CD4-positive, alpha-beta T cell (primary cell): ENCODE data around the gene P2RY11. TPM values are rescaled to one million over a fixed set of nuclear protein-coding genes. Genes with fewer than 3 reads are reported as not detected.

ENCODE experiments used
- ATAC-seq: fragments of 200-7000 bp; cut with Tn5 transposase; one replicate; pipeline ENCODE4 v1.10.0; 2022; ENCODE audit warnings: mild to moderate bottlenecking; ENCODE audit not compliant: poor library complexity
- CTCF ChIA-PET: fragments of 350-600 bp; sonication (Branson Sonifier 250); formaldehyde crosslinking; loops from one replicate; lab custom pipeline; 2021; ENCODE audit warnings: antibody characterized with exemption, inconsistent platforms; lab: Charles Lee
- POLR2A ChIA-PET: fragments of 350-600 bp; sonication (Branson Sonifier 250); formaldehyde crosslinking; loops from one replicate; lab custom pipeline; 2021; ENCODE audit warnings: antibody characterized with exemption, inconsistent platforms; lab: Charles Lee
- DNase-seq, 14 experiments: peaks; one replicate each; pipeline ENCODE4 v3.0.0-alpha.2; 2013 to 2020; ENCODE audit warnings: mixed read lengths in 2 of 14
- H3K27ac ChIP-seq, 2 donors: one replicate each; pipeline versions ENCODE4 v1.5.1 to v1.7.0; 2013; ENCODE audit warnings: low read length in 2 of 2, low read depth in 1 of 2, mild to moderate bottlenecking in 1 of 2
- H3K27me3 ChIP-seq, 2 experiments: 1 replicate in 1 of 2; 2 replicates in 1 of 2; pipeline versions ENCODE4 v1.6.1 to v1.7.0; 2013; ENCODE audit warnings: low read length in 2 of 2, control low read depth in 1 of 2, mild to moderate bottlenecking in 1 of 2, moderate library complexity in 1 of 2; ENCODE audit not compliant: insufficient read depth in 2 of 2, control insufficient read depth in 1 of 2
- H3K36me3 ChIP-seq: one replicate; pipeline ENCODE4 v1.6.1; 2013; ENCODE audit warnings: low read length, control low read depth; ENCODE audit not compliant: insufficient read depth
- H3K4me1 ChIP-seq: one replicate; pipeline ENCODE4 v1.6.1; 2013; ENCODE audit warnings: low read length, control low read depth; ENCODE audit not compliant: insufficient read depth
- H3K4me3 ChIP-seq: one replicate; pipeline ENCODE4 v1.5.1; 2013; ENCODE audit warnings: mild to moderate bottlenecking, low read length, moderate library complexity
- H3K9me3 ChIP-seq, 2 experiments: 1 replicate in 1 of 2; 2 replicates in 1 of 2; pipeline versions ENCODE4 v1.6.1 to v1.7.0; 2013; ENCODE audit warnings: low read length in 2 of 2, mild to moderate bottlenecking in 2 of 2, control low read depth in 1 of 2, moderate library complexity in 1 of 2; ENCODE audit not compliant: control insufficient read depth in 1 of 2, insufficient read depth in 1 of 2
- H3K27ac Mint-ChIP-seq: one replicate; pipeline ENCODE4 v1.8.0; 2020; ENCODE audit warnings: mixed read lengths
- H3K27me3 Mint-ChIP-seq: one replicate; pipeline ENCODE4 v1.8.0; 2021; ENCODE audit warnings: mixed read lengths
- H3K36me3 Mint-ChIP-seq: one replicate; pipeline ENCODE4 v1.8.0; 2021; ENCODE audit warnings: low read depth, mixed read lengths
- H3K4me1 Mint-ChIP-seq: one replicate; pipeline ENCODE4 v1.8.0; 2021; ENCODE audit warnings: low read depth, mixed read lengths
- H3K4me3 Mint-ChIP-seq: one replicate; pipeline ENCODE4 v1.8.0; 2020; ENCODE audit warnings: mild to moderate bottlenecking, mixed read lengths
- H3K9me3 Mint-ChIP-seq: one replicate; pipeline ENCODE4 v1.8.0; 2020; ENCODE audit warnings: mixed read lengths
- intact Hi-C, 2 experiments: fragments of 100-400 bp; cut with DNase I in 1 of 2; cut with micrococcal nuclease in 1 of 2; formaldehyde crosslinking; loops; one replicate each; pipeline versions ENCODE4 v1.15.1 to v1.9.0; 2023 to 2025; cut with DNase I, micrococcal nuclease
- total RNA-seq, 174 experiments: library from RNA in 2 of 174; stranded (reverse) in 2 of 174; gene quantifications; one replicate each; pipeline ENCODE4 v1.2.3 and lab custom pipeline; 2021 to 2026
- TF ChIP-seq, protein P1 (sequence below): fragments of 200-600 bp; IDR thresholded peaks from one replicate; pipeline ENCODE4 v1.8.0; 2022; ENCODE audit warnings: antibody characterized with exemption, mild to moderate bottlenecking

Gene P2RY11
- total RNA-seq, 2 experiments from 2014 or later = 88.5 to 93.9 TPM

DNA sequence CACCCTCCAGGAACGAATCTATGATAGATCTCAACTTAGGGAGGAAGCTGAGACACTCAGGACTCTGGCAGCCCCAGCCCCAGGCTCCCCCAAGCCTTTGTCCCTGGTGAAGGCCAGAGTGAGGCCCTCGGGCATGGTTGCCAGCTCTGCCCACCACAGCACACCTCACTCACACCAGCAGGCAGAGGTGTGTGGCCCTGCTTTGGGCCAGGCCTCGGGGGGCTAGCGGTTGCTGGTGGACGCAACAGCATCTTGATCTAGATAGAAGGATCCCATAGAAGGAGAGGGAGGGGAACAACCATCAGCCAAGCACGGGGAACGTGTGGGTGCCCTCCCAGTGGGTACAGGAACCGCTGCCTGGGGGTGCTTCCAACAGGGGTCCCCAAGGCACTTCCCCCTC lies 46.6 kb downstream of the P2RY11 start:
- Histone ChIP-seq H3K27ac (peak overlapping the region in 1 of 2 donors; percentile 18), H3K4me1 (no peaks in the 10 kb centered on the region), H3K36me3 (peaks cover 96% of the 10 kb centered on the region), H3K27me3 (no peaks in the 10 kb centered on the region), H3K4me3 (no peak overlapping the region), H3K9me3 (no peaks in the 10 kb centered on the region)
- ATAC-seq (no peak), DNase-seq (no peak)
- TF ChIP-seq, protein P1, sequence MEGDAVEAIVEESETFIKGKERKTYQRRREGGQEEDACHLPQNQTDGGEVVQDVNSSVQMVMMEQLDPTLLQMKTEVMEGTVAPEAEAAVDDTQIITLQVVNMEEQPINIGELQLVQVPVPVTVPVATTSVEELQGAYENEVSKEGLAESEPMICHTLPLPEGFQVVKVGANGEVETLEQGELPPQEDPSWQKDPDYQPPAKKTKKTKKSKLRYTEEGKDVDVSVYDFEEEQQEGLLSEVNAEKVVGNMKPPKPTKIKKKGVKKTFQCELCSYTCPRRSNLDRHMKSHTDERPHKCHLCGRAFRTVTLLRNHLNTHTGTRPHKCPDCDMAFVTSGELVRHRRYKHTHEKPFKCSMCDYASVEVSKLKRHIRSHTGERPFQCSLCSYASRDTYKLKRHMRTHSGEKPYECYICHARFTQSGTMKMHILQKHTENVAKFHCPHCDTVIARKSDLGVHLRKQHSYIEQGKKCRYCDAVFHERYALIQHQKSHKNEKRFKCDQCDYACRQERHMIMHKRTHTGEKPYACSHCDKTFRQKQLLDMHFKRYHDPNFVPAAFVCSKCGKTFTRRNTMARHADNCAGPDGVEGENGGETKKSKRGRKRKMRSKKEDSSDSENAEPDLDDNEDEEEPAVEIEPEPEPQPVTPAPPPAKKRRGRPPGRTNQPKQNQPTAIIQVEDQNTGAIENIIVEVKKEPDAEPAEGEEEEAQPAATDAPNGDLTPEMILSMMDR = no peak
- ChIA-PET POLR2A (no interaction called here), CTCF (no interaction called here)
- Mint-ChIP-seq H3K27me3 (no peaks in the 10 kb centered on the region), H3K4me3 (no peak overlapping the region), H3K9me3 (no peaks in the 10 kb centered on the region), H3K36me3 (peaks cover 96% of the 10 kb centered on the region), H3K4me1 (no peaks in the 10 kb centered on the region), H3K27ac (no peak overlapping the region)
- intact Hi-C loops = no loop called here

- intact Hi-C loops = no loop called here
- DNase-seq = no peak
- H3K4me3 ChIP-seq = no peak overlapping the region
Observed at GRCh38 chr19:10158485-10158884, 47.0 kb downstream of the P2RY11 start.

GRCh38 chr19:10159610-10160009 lies 48.1 kb downstream of the P2RY11 start:
- H3K4me3 ChIP-seq = no peak overlapping the region
- intact Hi-C loops = no loop called here
- no peak overlapping the region for H3K4me3 Mint-ChIP-seq
- peaks cover 96% of the 10 kb centered on the region for H3K36me3 ChIP-seq
- no peaks in the 10 kb centered on the region for H3K27me3 Mint-ChIP-seq
- no peaks in the 10 kb centered on the region for H3K4me1 ChIP-seq
- H3K36me3 Mint-ChIP-seq = peaks cover 91% of the 10 kb centered on the region
- no peak for ATAC-seq
- TF ChIP-seq, protein P1 = no peak
- H3K9me3 ChIP-seq = no peaks in the 10 kb centered on the region
- H3K9me3 Mint-ChIP-seq = no peaks in the 10 kb centered on the region
- no peaks in the 10 kb centered on the region for H3K4me1 Mint-ChIP-seq
- no peak for DNase-seq
- no peak overlapping the region for H3K27ac ChIP-seq
- no peaks in the 10 kb centered on the region for H3K27me3 ChIP-seq
- H3K27ac Mint-ChIP-seq = no peak overlapping the region
- CTCF ChIA-PET = no interaction called here
- POLR2A ChIA-PET = interaction anchor here (1.3 kb wide), 1 partner anchor 44 kb away, joined by 3 read pairs; no protein-coding TSS in a partner anchor

More at GRCh38 chr19:10158485-10158884, 47.0 kb downstream of the P2RY11 start:
- H3K4me3 Mint-ChIP-seq = no peak overlapping the region
- no peak overlapping the region for H3K27ac ChIP-seq
- no peaks in the 10 kb centered on the region for H3K9me3 ChIP-seq
- CTCF ChIA-PET = no interaction called here
- H3K27me3 Mint-ChIP-seq = no peaks in the 10 kb centered on the region
- H3K9me3 Mint-ChIP-seq = no peaks in the 10 kb centered on the region
- POLR2A ChIA-PET = no interaction called here
- no peaks in the 10 kb centered on the region for H3K4me1 ChIP-seq
- peaks cover 97% of the 10 kb centered on the region for H3K36me3 Mint-ChIP-seq
- TF ChIP-seq, protein P1 = no peak
- H3K4me1 Mint-ChIP-seq = no peaks in the 10 kb centered on the region
- no peak overlapping the region for H3K27ac Mint-ChIP-seq
- no peaks in the 10 kb centered on the region for H3K27me3 ChIP-seq
- peaks cover 98% of the 10 kb centered on the region for H3K36me3 ChIP-seq
- ATAC-seq = no peak
